Activated naive CD8-positive, alpha-beta T cell treated with anti-CD3 and anti-CD28 coated beads, Interleukin-2, amount 50 U/mL, for 16 hours (primary cell): ENCODE data around the gene ZNF280A.

Experiments used
- DNase-seq: peaks from one replicate; pipeline ENCODE4 v3.0.0-alpha.2; 2020; ENCODE audit warnings: low read depth, low spot score

ZNF280A gene

GRCh38 chr22:22520020-22520656 lies at the start of gene ZNF280A:
ZNF280A (minus strand) TSS chr22:22520270; CDS start chr22:22515630, 4,640 bp downstream.
- no peak for DNase-seq

GRCh38 chr22:22569218-22569617 lies 49.1 kb upstream of the ZNF280A start:
- no peak for DNase-seq

GRCh38 chr22:22565981-22566380 lies 45.9 kb upstream of the ZNF280A start:
- no peak for DNase-seq

GRCh38 chr22:22558972-22559603 lies 39.0 kb upstream of the ZNF280A start, which contains the start of gene PRAME:
PRAME (minus strand) TSS chr22:22559265; CDS start chr22:22556832, 2,433 bp downstream.
- peak; percentile 41 for DNase-seq

- no peak for DNase-seq
Measured at GRCh38 chr22:22558071-22558971, 38.3 kb upstream of the ZNF280A start.

- DNase-seq, result no peak
Measured at GRCh38 chr22:22556995-22557925, 37.2 kb upstream of the ZNF280A start.

GRCh38 chr22:22556578-22556977 lies 36.5 kb upstream of the ZNF280A start:
- no peak for DNase-seq

- DNase-seq, result no peak
Measured at GRCh38 chr22:22555596-22555995, 35.5 kb upstream of the ZNF280A start.

- DNase-seq, result no peak
Measured at GRCh38 chr22:22554587-22555284, 34.7 kb upstream of the ZNF280A start.

GRCh38 chr22:22553735-22554586 lies 33.9 kb upstream of the ZNF280A start:
- DNase-seq, result no peak

- DNase-seq, result no peak
Measured at GRCh38 chr22:22553141-22553540, 33.1 kb upstream of the ZNF280A start.

- no peak for DNase-seq
Measured at GRCh38 chr22:22552630-22553029, 32.6 kb upstream of the ZNF280A start.

GRCh38 chr22:22550789-22551434 lies 30.8 kb upstream of the ZNF280A start:
- no peak for DNase-seq

GRCh38 chr22:22548910-22549309 lies 28.8 kb upstream of the ZNF280A start:
- DNase-seq, result no peak

GRCh38 chr22:22548317-22548716 lies 28.2 kb upstream of the ZNF280A start:
- DNase-seq, result no peak

GRCh38 chr22:22547692-22548300 lies 27.7 kb upstream of the ZNF280A start:
- no peak for DNase-seq

GRCh38 chr22:22547226-22547625 lies 27.2 kb upstream of the ZNF280A start:
- DNase-seq, result no peak

GRCh38 chr22:22546490-22546889 lies 26.4 kb upstream of the ZNF280A start:
- no peak for DNase-seq

GRCh38 chr22:22545084-22545483 lies 25.0 kb upstream of the ZNF280A start:
- DNase-seq, result no peak
